Tibial nerve (tissue), 4 donors: ENCODE measurements around the gene BTBD7.

Source experiments
- EP300 ChIP-seq, 2 donors: sonication (generic); formaldehyde crosslinking; IDR thresholded peaks; one replicate each; pipeline ENCODE4 v1.6.1; 2017; ENCODE audit warnings: antibody characterized with exemption in 2 of 2, mild to moderate bottlenecking in 1 of 2
- POLR2A ChIP-seq, 2 donors: fragments of 450-650 bp; IDR thresholded peaks; one replicate each; pipeline ENCODE4 v1.6.1; 2017; ENCODE audit warnings: antibody characterized with exemption in 2 of 2, mild to moderate bottlenecking in 2 of 2, moderate library complexity in 2 of 2
- TF ChIP-seq, protein P1 (sequence below), 5 experiments: fragments of 200-600 bp in 3 of 5; fragments of 450-650 bp in 2 of 5; sonication (generic) in 3 of 5; IDR thresholded peaks; one replicate each; pipeline ENCODE4 v1.5.1; 2016 to 2019; ENCODE audit warnings: antibody characterized with exemption in 5 of 5, mild to moderate bottlenecking in 3 of 5, moderate library complexity in 2 of 5

DNA sequence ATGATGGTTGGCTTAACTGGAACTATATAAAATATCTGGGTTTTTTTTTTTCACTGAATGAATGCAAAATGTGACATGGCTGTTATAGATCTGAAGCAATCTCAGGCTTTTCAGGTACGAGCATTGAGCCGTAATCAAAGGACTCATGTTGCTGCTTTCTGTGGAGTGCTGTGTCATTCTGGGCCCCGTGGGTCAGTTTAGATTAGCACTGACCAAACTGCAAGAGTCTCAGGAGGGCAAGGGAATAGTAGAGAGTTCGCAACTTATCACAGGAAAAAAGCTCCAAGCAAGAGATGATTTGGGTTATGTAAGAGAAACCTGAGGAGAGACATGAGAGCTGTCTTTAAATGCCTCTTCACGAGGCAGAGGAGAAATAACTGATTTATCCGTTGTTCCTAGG lies 66.7 kb downstream of the BTBD7 start:
- TF ChIP-seq, protein P1, sequence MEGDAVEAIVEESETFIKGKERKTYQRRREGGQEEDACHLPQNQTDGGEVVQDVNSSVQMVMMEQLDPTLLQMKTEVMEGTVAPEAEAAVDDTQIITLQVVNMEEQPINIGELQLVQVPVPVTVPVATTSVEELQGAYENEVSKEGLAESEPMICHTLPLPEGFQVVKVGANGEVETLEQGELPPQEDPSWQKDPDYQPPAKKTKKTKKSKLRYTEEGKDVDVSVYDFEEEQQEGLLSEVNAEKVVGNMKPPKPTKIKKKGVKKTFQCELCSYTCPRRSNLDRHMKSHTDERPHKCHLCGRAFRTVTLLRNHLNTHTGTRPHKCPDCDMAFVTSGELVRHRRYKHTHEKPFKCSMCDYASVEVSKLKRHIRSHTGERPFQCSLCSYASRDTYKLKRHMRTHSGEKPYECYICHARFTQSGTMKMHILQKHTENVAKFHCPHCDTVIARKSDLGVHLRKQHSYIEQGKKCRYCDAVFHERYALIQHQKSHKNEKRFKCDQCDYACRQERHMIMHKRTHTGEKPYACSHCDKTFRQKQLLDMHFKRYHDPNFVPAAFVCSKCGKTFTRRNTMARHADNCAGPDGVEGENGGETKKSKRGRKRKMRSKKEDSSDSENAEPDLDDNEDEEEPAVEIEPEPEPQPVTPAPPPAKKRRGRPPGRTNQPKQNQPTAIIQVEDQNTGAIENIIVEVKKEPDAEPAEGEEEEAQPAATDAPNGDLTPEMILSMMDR (IDR thresholded peaks at IDR 0.05), result no peak
- TF ChIP-seq EP300 (IDR thresholded peaks at IDR 0.05), result no peak
- TF ChIP-seq POLR2A (IDR thresholded peaks at IDR 0.05), result no peak
